Naive thymus-derived CD4-positive, alpha-beta T cell (primary cell): ENCODE results near the gene MARCO. TPM values are rescaled to one million over a fixed set of nuclear protein-coding genes. Genes with fewer than 3 reads are reported as not detected.

ENCODE experiments used
- ATAC-seq: fragments of 150-1000 bp; cut with Tn5 transposase; 2 replicates; pipeline ENCODE4 v1.10.0; 2021; ENCODE audit warnings: mild to moderate bottlenecking, moderate library complexity
- CTCF ChIA-PET: fragments of 350-600 bp; sonication (Branson Sonifier 250); formaldehyde crosslinking; loops from one replicate; lab custom pipeline; 2021; ENCODE audit warnings: antibody characterized with exemption; lab: Charles Lee
- POLR2A ChIA-PET: fragments of 350-600 bp; sonication (Branson Sonifier 250); formaldehyde crosslinking; loops from one replicate; lab custom pipeline; 2021; ENCODE audit warnings: antibody characterized with exemption, inconsistent platforms; lab: Charles Lee
- DNase-seq, 9 donors: peaks; one replicate each; pipeline versions ENCODE4 v3.0.0 to v3.0.0-alpha.2; 2020 to 2022; ENCODE audit warnings: mixed read lengths in 1 of 9
- H3K27ac ChIP-seq: one replicate; pipeline ENCODE4 v1.7.0; 2013; ENCODE audit warnings: mild to moderate bottlenecking, low read depth, low read length, moderate library complexity
- H3K27me3 ChIP-seq, 2 donors: one replicate each; pipeline ENCODE4 v1.7.0; 2013; ENCODE audit warnings: low read length in 2 of 2, mild to moderate bottlenecking in 2 of 2, moderate library complexity in 2 of 2; ENCODE audit not compliant: control insufficient read depth in 2 of 2, insufficient read depth in 2 of 2
- H3K36me3 ChIP-seq, 3 experiments: 1 replicate in 2 of 3; 2 replicates in 1 of 3; pipeline ENCODE4 v1.7.0; 2013; ENCODE audit warnings: low read length in 3 of 3, mild to moderate bottlenecking in 3 of 3, moderate library complexity in 1 of 3; ENCODE audit not compliant: insufficient read depth in 3 of 3, control insufficient read depth in 2 of 3
- H3K4me1 ChIP-seq, 2 donors: one replicate each; pipeline ENCODE4 v1.7.0; 2013; ENCODE audit warnings: low read length in 2 of 2, mild to moderate bottlenecking in 2 of 2, moderate library complexity in 1 of 2; ENCODE audit not compliant: control insufficient read depth in 2 of 2, insufficient read depth in 2 of 2
- H3K4me3 ChIP-seq: 2 replicates; pipeline ENCODE4 v1.7.0; 2013; ENCODE audit warnings: mild to moderate bottlenecking, low read length
- H3K9me3 ChIP-seq, 3 experiments: 1 replicate in 2 of 3; 2 replicates in 1 of 3; pipeline ENCODE4 v1.7.0; 2013; ENCODE audit warnings: low read length in 3 of 3; ENCODE audit not compliant: control insufficient read depth in 2 of 3
- H3K27ac Mint-ChIP-seq, 9 donors: one replicate each; pipeline ENCODE4 v1.8.0; 2020 to 2022; ENCODE audit warnings: mixed read lengths in 9 of 9, mild to moderate bottlenecking in 8 of 9, moderate library complexity in 5 of 9, inconsistent platforms in 2 of 9
- H3K27me3 Mint-ChIP-seq, 5 donors: one replicate each; pipeline ENCODE4 v1.8.0; 2021 to 2022; ENCODE audit warnings: mixed read lengths in 5 of 5, mild to moderate bottlenecking in 1 of 5
- H3K36me3 Mint-ChIP-seq, 5 donors: one replicate each; pipeline ENCODE4 v1.8.0; 2020 to 2022; ENCODE audit warnings: mixed read lengths in 5 of 5, mild to moderate bottlenecking in 3 of 5, inconsistent platforms in 1 of 5
- H3K4me1 Mint-ChIP-seq, 7 donors: one replicate each; pipeline ENCODE4 v1.8.0; 2020 to 2022; ENCODE audit warnings: mixed read lengths in 7 of 7, mild to moderate bottlenecking in 3 of 7, inconsistent platforms in 1 of 7
- H3K4me3 Mint-ChIP-seq, 10 donors: one replicate each; pipeline ENCODE4 v1.8.0; 2020 to 2022; ENCODE audit warnings: mild to moderate bottlenecking in 10 of 10, mixed read lengths in 10 of 10, moderate library complexity in 6 of 10, inconsistent platforms in 2 of 10
- H3K9me3 Mint-ChIP-seq, 11 donors: one replicate each; pipeline ENCODE4 v1.8.0; 2020 to 2022; ENCODE audit warnings: mixed read lengths in 11 of 11, mild to moderate bottlenecking in 4 of 11, inconsistent platforms in 1 of 11, moderate library complexity in 1 of 11
- intact Hi-C, 2 donors: fragments of 100-400 bp; cut with micrococcal nuclease; formaldehyde crosslinking; loops; one replicate each; pipeline ENCODE4 v1.15.1; 2023
- polyA plus RNA-seq, 2 donors: library from polyadenylated mRNA; unstranded; fragments of 300-500 nt; fragmentation: Illumina TruSeq; gene quantifications; one replicate each; pipeline ENCODE4 v1.2.3, GENCODE V29; 2021
- total RNA-seq, 6 experiments: library from RNA in 5 of 6; stranded (reverse) in 5 of 6; gene quantifications; 1 replicate in 5 of 6; 2 replicates in 1 of 6; pipeline ENCODE4 v1.2.3 and lab custom pipeline; 2021 to 2026

MARCO gene
- total and polyA plus RNA-seq, 7 experiments from 2014 or later = 0.48 to 2.6 TPM; not detected in 5

DNA sequence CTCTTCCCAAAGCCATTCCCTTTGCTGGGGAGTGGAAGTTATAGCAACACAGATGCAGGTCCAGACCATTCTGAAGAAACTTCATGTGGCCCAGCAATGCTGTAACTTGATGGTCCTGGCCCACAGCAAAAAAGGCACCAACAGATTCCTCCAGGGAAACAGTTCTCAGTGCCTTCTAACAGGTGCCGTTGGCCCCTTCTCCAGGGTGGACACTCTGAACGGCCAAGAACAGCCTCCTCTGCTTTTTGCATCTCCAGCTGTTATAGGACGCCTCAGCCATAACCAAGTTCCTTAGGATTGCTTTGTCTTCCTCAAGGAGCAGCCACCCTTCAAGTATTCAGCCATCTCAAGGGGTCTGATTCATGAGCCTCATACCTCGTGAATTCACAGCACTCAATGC lies 38.0 kb downstream of the MARCO start:
- ChIA-PET CTCF (no interaction called here), POLR2A (no interaction called here)

GRCh38 chr2:118980573-118980972 lies 38.6 kb downstream of the MARCO start:
- H3K27me3 ChIP-seq = no peaks in the 10 kb centered on the region
- peaks cover 0 to 4% (median 0%) of the 10 kb centered on the region in 3 experiments for H3K9me3 ChIP-seq
- CTCF ChIA-PET = no interaction called here
- H3K27me3 Mint-ChIP-seq = peaks cover 0 to 12% (median 4%) of the 10 kb centered on the region in 5 donors
- ATAC-seq (no peak), DNase-seq (no peak)
- POLR2A ChIA-PET = no interaction called here
- no peaks in the 10 kb centered on the region for H3K36me3 ChIP-seq
- no peak overlapping the region for H3K4me3 ChIP-seq
- H3K4me3 Mint-ChIP-seq = no peak overlapping the region
- no peaks in the 10 kb centered on the region for H3K4me1 ChIP-seq
- peaks cover 0 to 3% (median 0%) of the 10 kb centered on the region in 7 donors for H3K4me1 Mint-ChIP-seq
- intact Hi-C loops = no loop called here
- H3K36me3 Mint-ChIP-seq = peaks cover 0 to 4% (median 0%) of the 10 kb centered on the region in 5 donors
- H3K9me3 Mint-ChIP-seq = peaks cover 0 to 14% (median 5%) of the 10 kb centered on the region in 11 donors
- H3K27ac Mint-ChIP-seq = no peak overlapping the region
- H3K27ac ChIP-seq = no peak overlapping the region

More for the DNA sequence above, 38.0 kb downstream of the MARCO start:
- H3K27me3 Mint-ChIP-seq = peaks cover 0 to 18% (median 6%) of the 10 kb centered on the region in 5 donors
- intact Hi-C loops = no loop called here
- no peak for DNase-seq
- Histone ChIP-seq H3K4me3 (no peak overlapping the region), H3K27ac (no peak overlapping the region), H3K9me3 (peaks cover 0 to 4% (median 0%) of the 10 kb centered on the region in 3 experiments), H3K27me3 (no peaks in the 10 kb centered on the region), H3K36me3 (no peaks in the 10 kb centered on the region), H3K4me1 (no peaks in the 10 kb centered on the region)
- H3K36me3 Mint-ChIP-seq = peaks cover 0 to 4% (median 0%) of the 10 kb centered on the region in 5 donors
- H3K9me3 Mint-ChIP-seq = peaks cover 0 to 14% (median 5%) of the 10 kb centered on the region in 11 donors
- no peak for ATAC-seq
- H3K27ac Mint-ChIP-seq = no peak overlapping the region
- peaks cover 0 to under 1% (median 0%) of the 10 kb centered on the region in 7 donors for H3K4me1 Mint-ChIP-seq
- no peak overlapping the region for H3K4me3 Mint-ChIP-seq

DNA sequence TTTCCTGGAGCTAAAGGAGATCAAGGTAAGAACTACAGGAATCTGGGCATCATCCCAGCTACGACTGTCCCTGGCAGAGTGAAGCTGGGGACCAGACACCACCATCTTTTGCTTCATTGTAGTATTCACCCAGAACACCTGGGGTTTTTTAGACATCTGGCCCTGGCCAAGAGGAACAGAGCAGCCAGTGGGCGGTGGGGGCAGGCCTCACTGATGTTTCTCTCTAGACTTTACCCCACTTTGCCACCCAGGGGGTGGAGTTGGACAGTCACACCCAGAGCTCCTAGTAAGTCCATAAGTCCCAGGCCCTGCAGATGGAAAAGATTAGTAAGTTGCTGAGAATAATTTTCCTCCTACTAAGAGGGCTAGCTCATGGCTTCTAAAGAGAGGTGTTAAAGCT lies 39.6 kb downstream of the MARCO start:
- no peak for ATAC-seq
- ChIA-PET POLR2A (no interaction called here), CTCF (no interaction called here)
- Histone ChIP-seq H3K36me3 (no peaks in the 10 kb centered on the region), H3K27ac (no peak overlapping the region), H3K9me3 (no peaks in the 10 kb centered on the region), H3K4me1 (no peaks in the 10 kb centered on the region), H3K4me3 (no peak overlapping the region), H3K27me3 (no peaks in the 10 kb centered on the region)
- H3K27me3 Mint-ChIP-seq = peaks cover 0 to 7% (median 5%) of the 10 kb centered on the region in 5 donors
- no peak overlapping the region for H3K27ac Mint-ChIP-seq
- DNase-seq = no peak
- no peak overlapping the region for H3K4me3 Mint-ChIP-seq
- peaks cover 0 to 7% (median 3%) of the 10 kb centered on the region in 11 donors for H3K9me3 Mint-ChIP-seq
- H3K36me3 Mint-ChIP-seq = peaks cover 0 to 4% (median 0%) of the 10 kb centered on the region in 5 donors
- H3K4me1 Mint-ChIP-seq = peaks cover 0 to 6% (median 0%) of the 10 kb centered on the region in 7 donors
- intact Hi-C loops = no loop called here

DNA sequence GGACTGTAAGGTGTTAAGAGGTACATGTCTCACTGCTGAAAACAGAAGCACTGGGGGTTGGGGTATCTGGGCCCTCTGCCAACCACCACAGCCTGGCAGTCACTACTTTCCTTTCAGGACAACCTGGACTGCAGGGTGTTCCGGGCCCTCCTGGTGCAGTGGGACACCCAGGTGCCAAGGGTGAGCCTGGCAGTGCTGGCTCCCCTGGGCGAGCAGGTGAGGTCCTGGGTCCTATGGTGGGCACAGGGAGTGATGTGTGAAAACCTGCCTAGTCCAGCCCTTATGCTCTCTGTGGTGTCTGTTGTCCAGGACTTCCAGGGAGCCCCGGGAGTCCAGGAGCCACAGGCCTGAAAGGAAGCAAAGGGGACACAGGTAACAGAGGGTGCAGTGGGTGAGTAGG lies 40.0 kb downstream of the MARCO start:
- H3K27ac ChIP-seq = no peak overlapping the region
- no peaks in the 10 kb centered on the region for H3K27me3 ChIP-seq
- POLR2A ChIA-PET = no interaction called here
- H3K4me1 Mint-ChIP-seq = peaks cover 0 to 6% (median 0%) of the 10 kb centered on the region in 7 donors
- no peak overlapping the region for H3K4me3 Mint-ChIP-seq
- ATAC-seq = no peak
- H3K4me3 ChIP-seq = no peak overlapping the region
- H3K27me3 Mint-ChIP-seq = peaks cover 0 to 7% (median 5%) of the 10 kb centered on the region in 5 donors
- DNase-seq = no peak
- intact Hi-C loops = no loop called here
- H3K36me3 ChIP-seq = no peaks in the 10 kb centered on the region
- peaks cover 0 to 5% (median 2%) of the 10 kb centered on the region in 11 donors for H3K9me3 Mint-ChIP-seq
- H3K27ac Mint-ChIP-seq = no peak overlapping the region
- H3K36me3 Mint-ChIP-seq = peaks cover 0 to 3% (median 0%) of the 10 kb centered on the region in 5 donors
- no peaks in the 10 kb centered on the region for H3K9me3 ChIP-seq
- no peaks in the 10 kb centered on the region for H3K4me1 ChIP-seq
- CTCF ChIA-PET = no interaction called here

DNA sequence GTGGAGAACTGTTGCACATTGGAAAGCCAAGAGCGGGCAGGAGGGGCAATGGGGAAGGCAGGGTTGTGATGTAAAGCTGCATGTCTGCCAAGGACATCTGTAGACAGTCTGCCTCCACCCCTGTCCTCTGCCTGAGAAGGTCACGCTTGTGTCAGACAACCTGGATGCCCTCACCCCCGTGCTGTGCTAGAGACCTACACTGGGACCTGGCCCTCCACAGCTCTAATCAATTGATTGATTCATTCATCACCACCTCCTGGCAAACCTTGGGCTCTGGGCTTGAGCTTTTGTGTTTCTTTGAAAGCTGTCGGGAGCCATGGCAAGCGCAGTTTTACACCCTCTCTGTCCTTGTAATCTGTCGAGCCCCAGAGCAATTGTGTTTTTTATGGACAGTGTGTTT lies 41.1 kb downstream of the MARCO start:
- Histone ChIP-seq H3K27ac (no peak overlapping the region), H3K36me3 (no peaks in the 10 kb centered on the region), H3K4me3 (no peak overlapping the region), H3K9me3 (no peaks in the 10 kb centered on the region), H3K27me3 (no peaks in the 10 kb centered on the region), H3K4me1 (no peaks in the 10 kb centered on the region)
- DNase-seq = no peak
- ChIA-PET POLR2A (no interaction called here), CTCF (no interaction called here)
- H3K27me3 Mint-ChIP-seq = peaks cover 0 to 7% (median 4%) of the 10 kb centered on the region in 5 donors
- H3K4me1 Mint-ChIP-seq = peaks cover 0 to 6% (median 0%) of the 10 kb centered on the region in 7 donors
- intact Hi-C loops = no loop called here
- no peak overlapping the region for H3K27ac Mint-ChIP-seq
- no peak for ATAC-seq
- no peaks in the 10 kb centered on the region for H3K36me3 Mint-ChIP-seq
- H3K4me3 Mint-ChIP-seq = no peak overlapping the region
- no peaks in the 10 kb centered on the region for H3K9me3 Mint-ChIP-seq

GRCh38 chr2:118983915-118984314 lies 41.9 kb downstream of the MARCO start:
- Histone ChIP-seq H3K4me3 (no peak overlapping the region), H3K27ac (no peak overlapping the region), H3K36me3 (no peaks in the 10 kb centered on the region), H3K9me3 (no peaks in the 10 kb centered on the region), H3K4me1 (no peaks in the 10 kb centered on the region), H3K27me3 (no peaks in the 10 kb centered on the region)
- Mint-ChIP-seq H3K9me3 (no peaks in the 10 kb centered on the region), H3K27ac (no peak overlapping the region), H3K36me3 (no peaks in the 10 kb centered on the region), H3K27me3 (peaks cover 0 to 7% (median 4%) of the 10 kb centered on the region in 5 donors), H3K4me1 (peaks cover 0 to 6% (median 0%) of the 10 kb centered on the region in 7 donors), H3K4me3 (no peak overlapping the region)
- ATAC-seq (no peak), DNase-seq (no peak)
- intact Hi-C loops = no loop called here
- ChIA-PET POLR2A (no interaction called here), CTCF (no interaction called here)

GRCh38 chr2:118986738-118987137 lies 44.7 kb downstream of the MARCO start:
- H3K9me3 ChIP-seq = no peaks in the 10 kb centered on the region
- CTCF ChIA-PET = no interaction called here
- ATAC-seq (no peak), DNase-seq (no peak)
- Mint-ChIP-seq H3K4me1 (peaks cover 0 to 6% (median 0%) of the 10 kb centered on the region in 7 donors), H3K9me3 (no peaks in the 10 kb centered on the region), H3K27ac (peak overlapping the region in 1 of 9 donors; percentile 3), H3K27me3 (peaks cover 0 to 7% (median 4%) of the 10 kb centered on the region in 5 donors), H3K4me3 (no peak overlapping the region), H3K36me3 (no peaks in the 10 kb centered on the region)
- no peak overlapping the region for H3K27ac ChIP-seq
- POLR2A ChIA-PET = no interaction called here
- intact Hi-C loops = no loop called here
- no peaks in the 10 kb centered on the region for H3K4me1 ChIP-seq
- no peaks in the 10 kb centered on the region for H3K36me3 ChIP-seq
- H3K27me3 ChIP-seq = no peaks in the 10 kb centered on the region
- no peak overlapping the region for H3K4me3 ChIP-seq
